ENCODE data around the gene NUP205.
A peak's percentile ranks its signal among the peaks of the same experiment; 100 is the strongest.

The NUP205 gene, protein sequence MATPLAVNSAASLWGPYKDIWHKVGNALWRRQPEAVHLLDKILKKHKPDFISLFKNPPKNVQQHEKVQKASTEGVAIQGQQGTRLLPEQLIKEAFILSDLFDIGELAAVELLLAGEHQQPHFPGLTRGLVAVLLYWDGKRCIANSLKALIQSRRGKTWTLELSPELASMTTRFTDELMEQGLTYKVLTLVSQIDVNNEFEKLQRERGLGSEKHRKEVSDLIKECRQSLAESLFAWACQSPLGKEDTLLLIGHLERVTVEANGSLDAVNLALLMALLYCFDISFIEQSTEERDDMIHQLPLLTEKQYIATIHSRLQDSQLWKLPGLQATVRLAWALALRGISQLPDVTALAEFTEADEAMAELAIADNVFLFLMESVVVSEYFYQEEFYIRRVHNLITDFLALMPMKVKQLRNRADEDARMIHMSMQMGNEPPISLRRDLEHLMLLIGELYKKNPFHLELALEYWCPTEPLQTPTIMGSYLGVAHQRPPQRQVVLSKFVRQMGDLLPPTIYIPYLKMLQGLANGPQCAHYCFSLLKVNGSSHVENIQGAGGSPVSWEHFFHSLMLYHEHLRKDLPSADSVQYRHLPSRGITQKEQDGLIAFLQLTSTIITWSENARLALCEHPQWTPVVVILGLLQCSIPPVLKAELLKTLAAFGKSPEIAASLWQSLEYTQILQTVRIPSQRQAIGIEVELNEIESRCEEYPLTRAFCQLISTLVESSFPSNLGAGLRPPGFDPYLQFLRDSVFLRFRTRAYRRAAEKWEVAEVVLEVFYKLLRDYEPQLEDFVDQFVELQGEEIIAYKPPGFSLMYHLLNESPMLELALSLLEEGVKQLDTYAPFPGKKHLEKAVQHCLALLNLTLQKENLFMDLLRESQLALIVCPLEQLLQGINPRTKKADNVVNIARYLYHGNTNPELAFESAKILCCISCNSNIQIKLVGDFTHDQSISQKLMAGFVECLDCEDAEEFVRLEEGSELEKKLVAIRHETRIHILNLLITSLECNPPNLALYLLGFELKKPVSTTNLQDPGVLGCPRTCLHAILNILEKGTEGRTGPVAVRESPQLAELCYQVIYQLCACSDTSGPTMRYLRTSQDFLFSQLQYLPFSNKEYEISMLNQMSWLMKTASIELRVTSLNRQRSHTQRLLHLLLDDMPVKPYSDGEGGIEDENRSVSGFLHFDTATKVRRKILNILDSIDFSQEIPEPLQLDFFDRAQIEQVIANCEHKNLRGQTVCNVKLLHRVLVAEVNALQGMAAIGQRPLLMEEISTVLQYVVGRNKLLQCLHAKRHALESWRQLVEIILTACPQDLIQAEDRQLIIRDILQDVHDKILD (N-terminal part only)

DNA sequence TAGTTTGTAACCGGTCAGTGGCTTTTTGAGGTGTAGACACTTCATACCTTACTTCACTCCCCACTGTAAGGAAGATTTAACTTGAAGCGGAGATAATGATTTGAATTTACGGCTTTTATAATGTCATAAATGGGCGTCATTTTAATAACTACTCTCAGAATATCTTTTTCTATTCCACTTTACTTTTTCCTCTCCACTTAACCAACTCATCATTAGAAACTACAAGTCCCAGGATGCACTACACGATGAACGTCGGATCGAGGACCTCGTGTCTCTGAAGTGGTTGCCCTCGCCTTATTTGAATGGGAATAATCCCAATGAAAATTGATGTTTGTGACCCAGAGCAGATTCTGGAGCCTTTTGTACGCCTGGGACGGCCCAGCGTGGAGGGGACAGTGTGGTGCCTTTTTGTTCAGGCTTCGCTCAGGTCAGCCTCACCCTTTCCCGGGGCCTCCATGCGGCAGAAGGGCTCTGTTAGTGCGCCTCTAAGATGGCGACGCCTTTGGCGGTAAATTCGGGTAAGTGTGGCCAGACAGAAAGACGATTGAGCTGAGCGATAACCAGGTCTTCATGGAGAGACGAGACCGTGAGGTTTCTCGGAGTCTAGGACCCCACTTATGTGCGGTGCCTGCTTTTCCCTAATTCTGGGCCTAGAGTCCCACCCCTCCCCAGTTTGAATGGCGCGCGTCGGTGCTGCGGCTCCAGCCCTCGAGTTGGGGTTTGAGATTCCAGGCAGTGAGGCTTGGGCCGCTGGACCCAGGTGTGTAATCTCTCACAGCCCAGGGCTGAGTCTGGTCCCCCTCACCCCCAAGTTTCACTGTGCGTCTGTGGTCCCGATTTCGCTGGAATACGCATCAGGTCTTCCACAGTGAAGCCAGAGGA lies at the start of gene NUP205:
Gene NUP205, plus strand, starts transcription at position 463 of the 882 bp plus-strand sequence. Its CDS starts 28 bp downstream, at position 491.
- DNase-seq, result peak; percentile 89

DNA sequence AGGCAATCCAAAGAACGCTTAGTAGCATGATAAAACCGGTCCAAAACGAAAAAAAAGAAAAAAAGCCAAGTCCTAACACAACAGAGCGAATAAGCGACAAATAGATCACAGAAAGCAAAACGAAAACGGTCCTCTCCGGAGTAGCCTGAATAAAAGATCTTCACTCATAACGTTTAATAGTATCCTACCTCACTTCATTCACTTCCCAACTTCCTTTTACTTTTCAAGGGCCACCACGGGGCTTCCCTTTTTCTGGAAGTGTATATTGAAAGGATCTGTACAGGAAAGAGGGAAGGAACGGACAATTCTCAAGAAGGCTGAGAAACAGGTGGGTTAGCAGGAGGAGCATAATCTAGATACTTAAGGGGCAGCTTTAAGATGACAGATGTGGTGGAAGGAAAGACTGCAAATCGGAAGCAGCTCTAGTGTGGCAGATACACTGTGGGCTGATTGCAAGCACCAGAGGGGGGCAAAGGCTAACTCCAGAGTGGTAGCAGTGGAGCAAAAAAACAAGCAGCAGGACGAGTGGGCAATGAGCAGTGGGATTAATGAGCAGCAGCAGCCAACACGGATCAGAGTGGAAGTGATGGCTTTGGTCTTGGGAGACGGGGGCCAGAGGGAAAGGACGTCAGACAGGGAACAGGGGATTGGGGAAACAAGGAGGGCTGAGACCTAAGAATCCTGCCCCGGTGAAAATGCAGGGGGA lies 48.7 kb upstream of the NUP205 start:
- DNase-seq, result peak; percentile 59

DNA sequence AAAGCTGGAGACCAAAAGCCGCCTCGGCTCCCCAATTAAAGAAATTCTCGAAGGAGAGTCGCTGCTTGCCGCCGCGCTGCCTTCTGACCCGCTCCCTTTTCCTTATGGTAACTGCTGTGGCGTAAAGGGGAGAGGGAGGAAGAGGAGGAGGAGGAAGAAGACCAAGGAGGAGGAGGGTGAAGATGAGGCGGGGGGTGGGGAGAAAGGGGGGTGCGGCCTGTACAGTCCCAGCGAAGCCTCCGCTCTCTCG lies 48.2 kb upstream of the NUP205 start:
- no peak for DNase-seq

- peak; percentile 96 for DNase-seq
These were observed 47.7 kb upstream of the NUP205 start, which contains the start of gene CNOT4 for GRCh38 chr7:135509839-135510591. Gene CNOT4 (minus strand): TSS chr7:135510102. CDS start chr7:135438331, 71,771 bp downstream.

- peak; percentile 25 for DNase-seq
These were observed 47.0 kb upstream of the NUP205 start for GRCh38 chr7:135510592-135511183.

DNA sequence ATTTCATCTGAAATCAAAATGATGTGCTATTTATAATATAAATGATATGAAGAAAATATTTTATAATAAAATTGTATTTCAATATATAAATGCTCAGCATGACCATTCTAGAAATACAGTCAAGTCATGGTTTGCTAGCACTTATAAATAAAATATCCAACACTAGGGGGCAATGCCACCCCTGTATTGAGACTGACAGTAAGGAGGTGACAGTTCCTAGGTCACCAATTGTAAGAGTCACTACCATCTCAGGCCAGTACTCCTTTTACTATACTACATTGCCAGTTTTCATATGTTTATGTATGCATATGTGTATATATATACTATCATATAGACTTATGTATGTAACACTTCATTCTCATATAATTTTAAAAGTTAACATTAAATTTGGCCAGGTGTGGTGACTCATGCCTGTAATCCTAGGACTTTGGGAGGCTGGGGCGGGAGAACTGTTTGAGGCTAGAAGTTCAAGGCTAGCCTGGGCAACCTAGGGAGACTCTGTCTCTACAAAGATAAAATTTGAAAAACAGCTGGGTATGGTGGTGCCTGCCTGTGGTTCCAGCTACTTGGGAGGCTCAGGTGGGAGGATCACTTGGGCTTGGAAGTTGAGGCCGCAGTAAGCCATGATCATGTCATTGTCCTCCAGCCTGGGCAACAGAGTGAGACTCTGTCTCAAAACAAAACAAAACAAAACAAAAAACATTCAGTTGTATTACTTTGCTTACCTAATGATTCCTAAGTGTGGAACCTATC lies 45.4 kb upstream of the NUP205 start:
- peak; percentile 37 for DNase-seq

DNA sequence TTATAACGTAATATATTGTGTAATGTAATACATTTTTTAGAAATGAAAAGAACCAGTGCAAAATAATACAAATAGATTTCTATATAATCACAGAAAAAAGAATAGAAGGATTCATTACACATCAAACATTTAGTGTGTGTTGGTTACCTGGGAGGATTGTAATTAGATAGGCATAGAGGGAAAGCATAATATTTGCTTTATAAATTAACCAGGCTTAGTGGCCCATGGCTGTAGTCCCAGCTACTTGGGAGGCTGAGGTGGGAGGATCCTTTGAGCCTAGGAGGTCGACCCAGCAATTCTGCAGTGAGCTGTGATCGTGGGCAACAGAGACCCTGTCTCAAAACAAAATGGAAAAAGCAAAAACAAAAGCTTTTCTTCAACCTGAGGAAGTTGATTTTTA lies 42.9 kb upstream of the NUP205 start:
- DNase-seq, result no peak

DNA sequence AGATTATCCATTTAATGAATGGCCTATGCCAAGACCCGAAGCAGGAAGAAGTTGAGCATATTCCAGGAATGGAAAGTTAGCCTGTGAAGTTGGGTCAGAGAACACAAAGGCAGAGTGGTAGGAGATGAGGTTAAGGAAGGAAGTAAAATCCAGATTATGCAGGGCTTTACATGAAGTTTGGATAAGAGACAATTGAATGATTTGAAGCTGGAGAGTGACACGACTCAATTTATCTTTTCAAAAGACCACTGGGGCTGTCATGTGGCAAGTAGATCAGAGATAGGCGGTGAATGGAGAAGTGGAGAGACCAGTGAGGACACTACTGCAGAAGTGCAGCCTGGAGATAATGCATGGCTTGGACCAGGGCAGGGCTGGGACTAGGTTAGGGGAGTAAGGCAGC lies 40.7 kb upstream of the NUP205 start:
- no peak for DNase-seq

DNA sequence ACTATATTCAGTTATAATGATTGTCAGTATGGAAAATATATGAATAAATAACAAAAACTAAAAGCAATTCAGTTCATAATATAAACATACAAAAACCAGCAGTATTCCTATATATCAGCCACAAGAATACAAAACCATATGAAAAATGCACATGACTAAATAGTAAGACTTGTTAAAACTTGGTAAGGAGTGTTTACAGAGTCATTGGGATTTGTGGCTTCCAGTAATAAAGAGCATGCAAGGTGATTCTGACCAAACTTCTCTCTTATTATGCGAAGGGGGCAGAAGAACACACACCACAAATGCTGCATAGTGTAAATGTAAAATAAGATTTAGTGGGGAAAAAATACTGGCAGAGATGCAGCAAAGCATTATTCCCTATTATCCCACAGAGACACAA lies 39.0 kb upstream of the NUP205 start:
- DNase-seq, result no peak

DNA sequence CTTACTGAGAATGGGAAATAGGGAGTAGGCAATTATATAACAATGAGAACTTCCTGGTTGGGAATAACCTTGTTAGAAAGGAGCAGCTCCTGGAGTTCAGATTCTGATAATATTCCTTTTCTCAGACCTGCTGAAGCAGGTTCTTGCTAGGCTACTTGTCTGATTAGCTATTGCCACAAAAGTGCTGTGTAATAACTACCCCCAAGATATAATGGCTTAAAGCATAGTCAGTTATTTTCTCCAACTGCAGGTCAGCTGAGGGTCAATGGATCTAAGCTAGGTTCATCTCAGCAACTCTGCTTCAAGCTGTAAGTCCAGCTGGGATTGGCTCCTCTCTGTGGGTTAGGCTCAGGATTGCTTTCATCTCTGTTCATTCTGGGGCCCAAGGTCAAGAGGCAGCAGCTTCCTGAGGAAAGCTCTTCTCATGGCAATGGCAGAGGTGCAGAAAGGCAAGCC lies 38.5 kb upstream of the NUP205 start:
- peak; percentile 80 for DNase-seq

DNA sequence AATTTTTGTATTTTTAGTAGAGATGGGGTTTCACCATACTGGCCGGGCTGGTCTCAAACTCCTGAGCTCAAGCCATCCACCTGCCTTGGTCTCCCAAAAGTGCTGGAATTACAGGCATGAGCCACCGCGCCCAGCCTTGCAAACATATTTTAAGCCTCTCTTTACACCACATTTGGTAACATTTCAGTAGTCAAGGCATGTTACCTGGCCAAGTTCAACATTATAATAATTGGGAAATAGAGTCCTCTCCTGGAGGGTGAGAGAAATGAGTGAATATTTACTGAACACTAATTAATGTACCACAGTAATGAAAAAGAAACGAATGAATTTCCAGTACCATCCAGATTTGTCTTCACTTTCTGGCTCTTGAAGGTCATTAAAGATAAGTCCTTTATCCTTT lies 37.8 kb upstream of the NUP205 start:
- no peak for DNase-seq

- DNase-seq, result no peak
These were observed 35.2 kb upstream of the NUP205 start for GRCh38 chr7:135522509-135522908.

DNA sequence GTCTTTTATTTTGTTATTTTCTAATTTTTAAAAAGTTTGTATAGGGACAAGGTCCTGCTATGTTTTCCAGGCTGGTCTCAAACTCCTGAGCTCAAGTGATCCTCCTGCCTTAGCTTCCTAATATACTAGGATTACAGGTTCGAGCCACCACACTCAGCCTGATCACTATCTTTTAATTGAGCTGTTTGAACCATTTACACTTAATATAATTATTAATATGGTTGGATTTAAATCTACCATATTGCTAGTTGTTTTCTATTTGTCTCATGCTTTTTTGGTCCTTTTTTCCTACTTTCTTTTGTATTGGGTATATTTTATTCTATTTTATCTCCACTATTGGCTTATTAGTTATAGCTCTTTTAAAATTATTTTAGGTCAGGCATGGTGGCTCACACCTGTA lies 34.6 kb upstream of the NUP205 start:
- no peak for DNase-seq

DNA sequence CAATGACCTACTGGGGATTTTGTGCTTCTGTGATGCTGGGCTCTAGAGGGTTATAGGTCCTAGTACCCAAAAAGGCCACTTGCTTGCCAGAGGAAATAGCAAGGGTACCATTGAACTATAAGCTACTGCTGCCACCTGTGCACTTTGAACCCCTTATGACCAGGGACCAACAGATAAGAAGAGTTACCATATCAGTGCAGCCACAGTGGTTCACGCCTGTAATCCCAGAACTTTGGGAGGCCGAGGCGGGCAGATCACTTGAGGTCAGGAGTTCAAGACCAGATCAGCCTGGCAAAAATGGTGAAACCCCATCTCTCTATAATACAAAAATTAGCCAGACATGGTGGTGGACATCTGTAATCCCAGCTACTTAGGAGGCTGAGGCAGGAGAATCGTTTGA lies 32.3 kb upstream of the NUP205 start:
- DNase-seq, result no peak

- DNase-seq, result no peak
These were observed 30.7 kb upstream of the NUP205 start for GRCh38 chr7:135527025-135527424.

- DNase-seq, result no peak
These were observed 21.6 kb upstream of the NUP205 start for GRCh38 chr7:135536150-135536549.

- DNase-seq, result no peak
These were observed 20.3 kb upstream of the NUP205 start for GRCh38 chr7:135537453-135537852.

GRCh38 chr7:135537905-135538304 lies 19.8 kb upstream of the NUP205 start:
- no peak for DNase-seq

GRCh38 chr7:135538376-135538775 lies 19.3 kb upstream of the NUP205 start:
- DNase-seq, result no peak

Data from NCI-H2227 treated with DMSO at 0.1 percent for 48 hours (cell line).